Activated T-helper 1 cell treated with anti-CD3 and anti-CD28 coated beads, Interleukin-2, amount 50 U/mL, for 16 hours (primary cell): ENCODE data around the gene COX14.
"Not testable (repeated sequence)": the region's sequence is repeated elsewhere in the genome, so short reads cannot be mapped to it uniquely, and the experiment has no call there.

ENCODE experiments used
- DNase-seq, 2 donors: peaks; one replicate each; pipeline ENCODE4 v3.0.0-alpha.2; 2020; ENCODE audit warnings: low read depth in 1 of 2, low spot score in 1 of 2

Gene COX14

GRCh38 chr12:50107416-50108268 is 4.4 kb upstream of the COX14 start:
- no peak for DNase-seq

- DNase-seq, result no peak
These were observed 2.7 kb upstream of the COX14 start for GRCh38 chr12:50109319-50109718.

- DNase-seq, result no peak
These were observed 1.8 kb upstream of the COX14 start for GRCh38 chr12:50110127-50110761.

GRCh38 chr12:50110762-50111351 is 1.2 kb upstream of the COX14 start:
- no peak for DNase-seq

GRCh38 chr12:50111395-50111692 is 692 bp upstream of the COX14 start:
- no peak for DNase-seq

GRCh38 chr12:50112456-50113218 is 601 bp downstream of the COX14 start:
- DNase-seq, result no peak

- DNase-seq, result no peak
These were observed 5.1 kb downstream of the COX14 start for GRCh38 chr12:50117057-50117622.

GRCh38 chr12:50119387-50119786 is 7.4 kb downstream of the COX14 start:
- DNase-seq, result no peak

GRCh38 chr12:50120521-50120920 is 8.5 kb downstream of the COX14 start:
- DNase-seq, result no peak

GRCh38 chr12:50120953-50121352 is 8.9 kb downstream of the COX14 start:
- DNase-seq, result no peak

- no peak for DNase-seq
These were observed 9.6 kb downstream of the COX14 start for GRCh38 chr12:50121641-50122040.

- DNase-seq, result no peak
These were observed 11.2 kb downstream of the COX14 start for GRCh38 chr12:50123203-50123602.

- DNase-seq, result no peak
These were observed 15.5 kb downstream of the COX14 start for GRCh38 chr12:50127546-50127945.

GRCh38 chr12:50129290-50129689 is 17.3 kb downstream of the COX14 start:
- no peak for DNase-seq

GRCh38 chr12:50132505-50133135 is 20.6 kb downstream of the COX14 start:
- no peak for DNase-seq

GRCh38 chr12:50142993-50143392 is 31.0 kb downstream of the COX14 start:
- DNase-seq, result no peak

GRCh38 chr12:50145439-50145838 is 33.4 kb downstream of the COX14 start:
- no peak for DNase-seq

GRCh38 chr12:50147281-50147680 is 35.2 kb downstream of the COX14 start:
- DNase-seq, result no peak

- DNase-seq, result not testable (repeated sequence)
These were observed 36.0 kb downstream of the COX14 start for GRCh38 chr12:50148011-50148410.

GRCh38 chr12:50149311-50149710 is 37.3 kb downstream of the COX14 start:
- DNase-seq, result no peak
